ENCODE data around the gene CYBB. TPM values are rescaled to one million over a fixed set of nuclear protein-coding genes. Genes with fewer than 3 reads are reported as not detected.

The CYBB gene
- total RNA-seq, 2 donors from 2014 or later: 4.4 to 19.7 TPM

- Histone ChIP-seq H3K4me3 (no peak overlapping the region), H3K4me1 (no peaks in the 10 kb centered on the region), H3K36me3 (no peaks in the 10 kb centered on the region), H3K27ac (no peak overlapping the region), H3K9me3 (no peaks in the 10 kb centered on the region), H3K27me3 (no peaks in the 10 kb centered on the region)
- DNase-seq (ENCODE audit: low spot score): no peak
- TF ChIP-seq CTCF (IDR thresholded peaks at IDR 0.05): no peak
Observed at GRCh38 chrX:37786624-37787422, 7.0 kb downstream of the CYBB start.

- TF ChIP-seq CTCF (IDR thresholded peaks at IDR 0.05): no peak
- no peak overlapping the region for H3K4me3 ChIP-seq
- H3K36me3 ChIP-seq: no peaks in the 10 kb centered on the region
- H3K4me1 ChIP-seq: no peaks in the 10 kb centered on the region
- no peak for DNase-seq (ENCODE audit: low spot score)
- H3K27ac ChIP-seq: no peak overlapping the region
- H3K27me3 ChIP-seq: no peaks in the 10 kb centered on the region
- no peaks in the 10 kb centered on the region for H3K9me3 ChIP-seq
Observed at GRCh38 chrX:37787423-37787869, 7.6 kb downstream of the CYBB start.

GRCh38 chrX:37796310-37796709, 16.5 kb downstream of the CYBB start:
- no peak for DNase-seq (ENCODE audit: low spot score)
- TF ChIP-seq CTCF (IDR thresholded peaks at IDR 0.05): no peak
- H3K27ac ChIP-seq: no peak overlapping the region
- H3K36me3 ChIP-seq: no peaks in the 10 kb centered on the region
- no peaks in the 10 kb centered on the region for H3K27me3 ChIP-seq
- H3K4me3 ChIP-seq: no peak overlapping the region
- H3K9me3 ChIP-seq: no peaks in the 10 kb centered on the region
- no peaks in the 10 kb centered on the region for H3K4me1 ChIP-seq

- DNase-seq (ENCODE audit: low spot score): peak; percentile 57
- Histone ChIP-seq H3K36me3 (no peaks in the 10 kb centered on the region), H3K27ac (no peak overlapping the region), H3K9me3 (no peaks in the 10 kb centered on the region), H3K4me3 (no peak overlapping the region), H3K4me1 (no peaks in the 10 kb centered on the region), H3K27me3 (no peaks in the 10 kb centered on the region)
- no peak for TF ChIP-seq CTCF (IDR thresholded peaks at IDR 0.05)
Observed at GRCh38 chrX:37796805-37797204, 16.9 kb downstream of the CYBB start.

GRCh38 chrX:37799936-37800335, 20.1 kb downstream of the CYBB start:
- Histone ChIP-seq H3K27me3 (no peaks in the 10 kb centered on the region), H3K36me3 (no peaks in the 10 kb centered on the region), H3K4me1 (no peaks in the 10 kb centered on the region), H3K9me3 (no peaks in the 10 kb centered on the region), H3K27ac (no peak overlapping the region), H3K4me3 (no peak overlapping the region)
- no peak for DNase-seq (ENCODE audit: low spot score)
- no peak for TF ChIP-seq CTCF (IDR thresholded peaks at IDR 0.05)

GRCh38 chrX:37800717-37801116, 20.9 kb downstream of the CYBB start:
- Histone ChIP-seq H3K9me3 (no peaks in the 10 kb centered on the region), H3K4me1 (no peaks in the 10 kb centered on the region), H3K27ac (no peak overlapping the region), H3K36me3 (no peaks in the 10 kb centered on the region), H3K27me3 (no peaks in the 10 kb centered on the region), H3K4me3 (no peak overlapping the region)
- TF ChIP-seq CTCF (IDR thresholded peaks at IDR 0.05): no peak
- no peak for DNase-seq (ENCODE audit: low spot score)
